H1 (cell line): ENCODE data around the gene ZACN. TPM values are rescaled to one million over a fixed set of nuclear protein-coding genes. Genes with fewer than 3 reads are reported as not detected.

ENCODE experiments used
- CTCF ChIA-PET: fragments of 300-600 bp; sonication (Branson Sonifier 250); formaldehyde crosslinking; loops from one replicate; lab custom pipeline; 2021; ENCODE audit not compliant: partially characterized antibody; lab: Charles Lee
- POLR2A ChIA-PET: fragments of 300-600 bp; sonication (Branson Sonifier 250); formaldehyde crosslinking; loops from one replicate; lab custom pipeline; 2021; ENCODE audit warnings: inconsistent platforms; ENCODE audit not compliant: partially characterized antibody; lab: Charles Lee
- DNase-seq, 2 experiments: peaks; one replicate each; pipeline versions ENCODE4 v3.0.0 to v3.0.0-alpha.2; 2010 to 2022; ENCODE audit warnings: low spot score in 2 of 2, low read depth in 1 of 2, mixed read lengths in 1 of 2
- FAIRE-seq: peaks from 2 replicates; lab custom pipeline; 2011; peaks lifted over from hg19 to GRCh38; lab: Jason Lieb, UNC
- H2AFZ ChIP-seq: 2 replicates; pipeline ENCODE4 v1.8.1; 2012; ENCODE audit warnings: low read length, inconsistent platforms
- H2AK5ac ChIP-seq: 2 replicates; pipeline ENCODE4 v1.6.1; 2013; ENCODE audit warnings: low read depth, low read length
- H2BK120ac ChIP-seq: replicated peaks from 2 replicates; pipeline ENCODE3; 2013; ENCODE audit warnings: low read depth, low read length, inconsistent platforms
- H2BK12ac ChIP-seq: 2 replicates; pipeline ENCODE4 v1.6.1; 2013; ENCODE audit warnings: low read depth, low read length
- H2BK15ac ChIP-seq: 2 replicates; pipeline ENCODE4 v1.6.1; 2013; ENCODE audit warnings: low read length
- H2BK20ac ChIP-seq: 2 replicates; pipeline ENCODE4 v1.6.1; 2013; ENCODE audit warnings: low read length
- H2BK5ac ChIP-seq: 2 replicates; pipeline ENCODE4 v1.6.1; 2013; ENCODE audit warnings: low read depth, low read length
- H3K14ac ChIP-seq: 2 replicates; pipeline ENCODE4 v1.6.1; 2013; ENCODE audit warnings: inconsistent platforms; ENCODE audit not compliant: insufficient read length
- H3K18ac ChIP-seq: 2 replicates; pipeline ENCODE4 v1.6.1; 2013; ENCODE audit warnings: low read length; ENCODE audit errors: extremely low read depth
- H3K23ac ChIP-seq: 2 replicates; pipeline ENCODE4 v1.6.1; 2013; ENCODE audit warnings: inconsistent platforms; ENCODE audit not compliant: insufficient read length
- H3K23me2 ChIP-seq: 2 replicates; pipeline ENCODE4 v1.6.1; 2013; ENCODE audit warnings: low read depth, low read length
- H3K27ac ChIP-seq: 2 replicates; pipeline ENCODE4 v1.6.1; 2011; ENCODE audit warnings: low read depth, low read length, inconsistent platforms
- H3K27me3 ChIP-seq, 4 experiments: replicated peaks in 1 of 4; 1 replicate in 1 of 4; 2 replicates in 3 of 4; pipeline versions ENCODE4 v1.6.1 to v1.8.1; 2011 to 2013; ENCODE audit warnings: low read length in 3 of 4, mild to moderate bottlenecking in 3 of 4, inconsistent platforms in 2 of 4, mixed read lengths in 2 of 4, moderate library complexity in 1 of 4; ENCODE audit not compliant: control insufficient read depth in 3 of 4, insufficient read depth in 3 of 4; ENCODE audit errors: extremely low read depth in 1 of 4
- H3K36me3 ChIP-seq, 4 experiments: 2 replicates each; pipeline versions ENCODE4 v1.6.1 to v1.8.1; 2011 to 2013; ENCODE audit warnings: mild to moderate bottlenecking in 4 of 4, low read length in 3 of 4, moderate library complexity in 2 of 4, control low read depth in 1 of 4, inconsistent platforms in 1 of 4; ENCODE audit not compliant: insufficient read depth in 4 of 4, control insufficient read depth in 2 of 4
- H3K4ac ChIP-seq: replicated peaks from 2 replicates; pipeline ENCODE3; 2013; ENCODE audit warnings: low read length, low read depth, mixed read lengths, inconsistent platforms; ENCODE audit not compliant: insufficient read length
- H3K4me1 ChIP-seq, 4 experiments: replicated peaks in 1 of 4; 1 replicate in 1 of 4; 2 replicates in 3 of 4; pipeline versions ENCODE4 v1.6.1 to v1.8.1; 2011 to 2013; ENCODE audit warnings: low read length in 3 of 4, inconsistent platforms in 2 of 4, mixed read lengths in 1 of 4; ENCODE audit not compliant: insufficient read depth in 4 of 4, control insufficient read depth in 3 of 4
- H3K4me2 ChIP-seq, 2 experiments: 2 replicates each; pipeline versions ENCODE4 v1.6.1 to v1.8.1; 2011 to 2013; ENCODE audit warnings: low read depth in 2 of 2, low read length in 2 of 2, control low read depth in 1 of 2, inconsistent platforms in 1 of 2, mild to moderate bottlenecking in 1 of 2; ENCODE audit not compliant: insufficient read depth in 1 of 2
- H3K4me3 ChIP-seq, 4 experiments: fragments of 200-600, 300-600 bp in 1 of 4; sonication (generic), shearing (Covaris generic), sonication (Bioruptor Twin) in 1 of 4; 2 replicates each; pipeline versions ENCODE4 v1.5.1 to v1.8.1; 2011 to 2016; ENCODE audit warnings: low read length in 4 of 4, low read depth in 3 of 4, control low read depth in 2 of 4, inconsistent platforms in 2 of 4, mild to moderate bottlenecking in 2 of 4, mixed read lengths in 1 of 4, moderate library complexity in 1 of 4; ENCODE audit not compliant: insufficient read depth in 2 of 4; ENCODE audit errors: extremely low read depth in 1 of 4
- H3K56ac ChIP-seq: replicated peaks from 2 replicates; pipeline ENCODE3; 2013; ENCODE audit warnings: low read depth, mild to moderate bottlenecking, mixed read lengths, low read length, inconsistent platforms; ENCODE audit not compliant: insufficient read length
- H3K79me1 ChIP-seq: 2 replicates; pipeline ENCODE4 v1.6.1; 2013; ENCODE audit warnings: low read depth, low read length, control low read depth
- H3K79me2 ChIP-seq, 2 experiments: 2 replicates each; pipeline versions ENCODE4 v1.6.1 to v1.8.1; 2012 to 2013; ENCODE audit warnings: low read length in 2 of 2, mild to moderate bottlenecking in 2 of 2, inconsistent platforms in 1 of 2; ENCODE audit not compliant: insufficient read depth in 2 of 2, control insufficient read depth in 1 of 2
- H3K9ac ChIP-seq, 4 experiments: replicated peaks in 1 of 4; 1 replicate in 1 of 4; 2 replicates in 3 of 4; pipeline versions ENCODE4 v1.6.1 to v1.8.1; 2011 to 2013; ENCODE audit warnings: low read depth in 3 of 4, low read length in 3 of 4, control low read depth in 2 of 4, mild to moderate bottlenecking in 2 of 4, moderate library complexity in 2 of 4, inconsistent platforms in 1 of 4; ENCODE audit errors: extremely low read depth in 1 of 4
- H3K9me3 ChIP-seq, 2 experiments: 2 replicates each; pipeline versions ENCODE4 v1.6.1 to v1.8.1; 2012 to 2013; ENCODE audit warnings: mild to moderate bottlenecking in 2 of 2, moderate library complexity in 2 of 2, control low read depth in 1 of 2, inconsistent platforms in 1 of 2, low read depth in 1 of 2, low read length in 1 of 2, mixed read lengths in 1 of 2; ENCODE audit not compliant: insufficient read depth in 2 of 2
- H4K20me1 ChIP-seq, 2 experiments: replicated peaks in 1 of 2; 2 replicates each; pipeline versions ENCODE3 to v1.8.1; 2011 to 2013; ENCODE audit warnings: inconsistent platforms in 2 of 2, low read length in 2 of 2, mild to moderate bottlenecking in 1 of 2; ENCODE audit not compliant: insufficient read depth in 2 of 2, control insufficient read depth in 1 of 2
- H4K5ac ChIP-seq: 2 replicates; pipeline ENCODE4 v1.6.1; 2013; ENCODE audit warnings: low read length, low read depth, mixed read lengths, inconsistent platforms; ENCODE audit not compliant: insufficient read length
- H4K8ac ChIP-seq: 2 replicates; pipeline ENCODE4 v1.8.0; 2013; ENCODE audit warnings: mild to moderate bottlenecking, moderate library complexity, low read length, inconsistent platforms; ENCODE audit not compliant: insufficient read depth; ENCODE audit errors: extremely low read depth
- H4K91ac ChIP-seq: replicated peaks from 2 replicates; pipeline ENCODE3; 2013; ENCODE audit warnings: low read length, mixed read lengths, inconsistent platforms; ENCODE audit not compliant: insufficient read length
- GTF2F1 ChIP-seq: IDR thresholded peaks from 2 replicates; pipeline ENCODE4 v1.6.1; 2012; ENCODE audit warnings: low read depth, low read length, improper control_type of control experiment, borderline replicate concordance
- MAFK ChIP-seq: IDR thresholded peaks from 2 replicates; pipeline ENCODE4 v1.6.1; 2012; ENCODE audit warnings: low read depth, mild to moderate bottlenecking, improper control_type of control experiment, low read length
- RAD21 ChIP-seq, 2 experiments: IDR thresholded peaks in 1 of 2; conservative IDR thresholded peaks in 1 of 2; 2 replicates each; pipeline ENCODE4 v1.6.1; 2011; ENCODE audit warnings: low read depth in 2 of 2, low read length in 2 of 2, improper control_type of control experiment in 1 of 2, inconsistent platforms in 1 of 2, mild to moderate bottlenecking in 1 of 2, moderate library complexity in 1 of 2
- YY1 ChIP-seq: IDR thresholded peaks from 2 replicates; pipeline ENCODE4 v1.6.1; 2011; ENCODE audit warnings: low read depth, mild to moderate bottlenecking, low read length
- WGBS, 2 experiments: shearing (Covaris generic) in 1 of 2; methylation state at CpG; one replicate each; pipeline versions ENCODE4 v1.1.6 to v1.1.7; 2013 to 2015; ENCODE audit warnings: low lambda C conversion rate in 2 of 2, mixed read lengths in 2 of 2, inconsistent platforms in 1 of 2, low coverage in 1 of 2, missing lambda C conversion rate in 1 of 2; ENCODE audit not compliant: insufficient replicate concordance in 2 of 2, insufficient coverage in 1 of 2, insufficient read length in 1 of 2; ENCODE audit errors: extremely low coverage in 1 of 2, missing lambda C conversion rate in 1 of 2; 5-methylcytosine and 5-hydroxymethylcytosine counted together
- polyA plus RNA-seq, 7 experiments: library from polyadenylated mRNA; depleted of rRNA in 3 of 7; stranded (reverse) in 5 of 7; unstranded in 2 of 7; fragments of >200 nt in 5 of 7; fragments of 200-250 nt in 2 of 7; gene quantifications; 1 replicate in 5 of 7; 2 replicates in 1 of 7; 4 replicates in 1 of 7; pipeline versions ENCODE4 v1.2.1 to v1.2.3, GENCODE V29; 2011 to 2013; ENCODE audit warnings: missing spikeins in 2 of 7, mixed read lengths in 2 of 7
- total RNA-seq: library from RNA; stranded (reverse); fragmentation: NEBNext Ultra II Directional; extraction: Animal tissue kit (Norgen Biotek cat#: 25700); gene quantifications from 2 replicates; pipeline ENCODE4 v1.2.1, GENCODE V29; 2021
- TF ChIP-seq, protein P1 (sequence below), 3 experiments: IDR thresholded peaks; 1 replicate in 2 of 3; 2 replicates in 1 of 3; pipeline versions ENCODE4 v1.5.1 to v1.6.1; 2011; ENCODE audit warnings: low read length in 3 of 3, mild to moderate bottlenecking in 3 of 3, inconsistent platforms in 2 of 3, low read depth in 1 of 3, moderate library complexity in 1 of 3; ENCODE audit not compliant: insufficient read depth in 1 of 3; ENCODE audit errors: control extremely low read depth in 1 of 3
- TF ChIP-seq, protein P2 (sequence below): IDR thresholded peaks from 2 replicates; pipeline ENCODE4 v1.6.1; 2012; ENCODE audit warnings: inconsistent platforms

The ZACN gene
- total and polyA plus RNA-seq, 2 of the 8 experiments (the other 6 are each of a cell fraction or from before 2014, with no cell fraction given), result 0.26 TPM; not detected in 1

DNA sequence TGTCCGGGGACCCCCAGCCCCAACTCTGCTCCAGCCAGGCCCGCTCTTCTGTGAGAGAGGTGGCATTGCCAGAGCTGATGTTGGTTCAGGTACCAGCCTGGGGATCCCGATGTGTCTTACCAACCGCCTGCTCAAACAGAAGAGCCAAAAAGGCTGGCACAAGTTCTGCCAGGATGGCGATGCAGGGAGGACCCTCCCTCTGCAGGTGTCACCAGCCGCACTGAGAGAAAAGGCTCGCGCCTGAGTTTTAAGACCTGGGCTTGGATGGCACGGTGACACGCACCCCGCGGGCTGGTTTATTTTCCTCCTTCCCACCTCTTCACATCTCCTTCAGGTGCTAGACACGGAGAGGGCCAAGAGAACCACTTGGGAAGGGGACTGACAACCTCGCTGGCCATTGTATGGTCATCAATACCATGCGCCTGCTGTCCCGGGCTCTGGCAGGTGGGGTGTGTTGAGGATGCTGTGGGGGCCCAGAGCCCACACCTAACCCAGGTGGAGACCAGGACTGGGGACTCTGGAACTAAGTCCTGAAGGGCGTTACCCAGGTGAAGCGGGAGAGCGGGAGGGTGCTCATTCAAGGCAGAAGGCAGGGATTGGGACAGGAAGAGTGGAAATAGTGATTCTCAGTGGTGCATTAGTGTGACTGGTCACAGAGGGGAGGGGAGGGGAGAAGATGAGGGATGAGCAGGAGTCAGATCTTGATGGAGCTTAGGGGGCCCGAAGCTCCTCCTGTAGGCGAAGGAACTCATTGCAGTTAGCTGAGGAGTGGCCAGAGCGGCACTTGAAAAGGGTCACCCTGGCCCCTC is 45.8 kb downstream of the ZACN start:
- H3K36me3 ChIP-seq, result no peaks in the 10 kb centered on the region
- no peak overlapping the region for H2AFZ ChIP-seq
- H3K14ac ChIP-seq, result no peak overlapping the region
- TF ChIP-seq GTF2F1, result no peak
- peak; percentile 38 to 51 for TF ChIP-seq RAD21 (IDR thresholded peaks at IDR 0.05 in 1 of 2, conservative IDR thresholded peaks at IDR 0.05 in 1 of 2; ENCODE audit: low read depth in 2 of 2, low read length in 2 of 2)
- TF ChIP-seq MAFK, result no peak
- TF ChIP-seq, protein P1, sequence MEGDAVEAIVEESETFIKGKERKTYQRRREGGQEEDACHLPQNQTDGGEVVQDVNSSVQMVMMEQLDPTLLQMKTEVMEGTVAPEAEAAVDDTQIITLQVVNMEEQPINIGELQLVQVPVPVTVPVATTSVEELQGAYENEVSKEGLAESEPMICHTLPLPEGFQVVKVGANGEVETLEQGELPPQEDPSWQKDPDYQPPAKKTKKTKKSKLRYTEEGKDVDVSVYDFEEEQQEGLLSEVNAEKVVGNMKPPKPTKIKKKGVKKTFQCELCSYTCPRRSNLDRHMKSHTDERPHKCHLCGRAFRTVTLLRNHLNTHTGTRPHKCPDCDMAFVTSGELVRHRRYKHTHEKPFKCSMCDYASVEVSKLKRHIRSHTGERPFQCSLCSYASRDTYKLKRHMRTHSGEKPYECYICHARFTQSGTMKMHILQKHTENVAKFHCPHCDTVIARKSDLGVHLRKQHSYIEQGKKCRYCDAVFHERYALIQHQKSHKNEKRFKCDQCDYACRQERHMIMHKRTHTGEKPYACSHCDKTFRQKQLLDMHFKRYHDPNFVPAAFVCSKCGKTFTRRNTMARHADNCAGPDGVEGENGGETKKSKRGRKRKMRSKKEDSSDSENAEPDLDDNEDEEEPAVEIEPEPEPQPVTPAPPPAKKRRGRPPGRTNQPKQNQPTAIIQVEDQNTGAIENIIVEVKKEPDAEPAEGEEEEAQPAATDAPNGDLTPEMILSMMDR (IDR thresholded peaks at IDR 0.05; ENCODE audit: control extremely low read depth in 1 of 3, insufficient read depth in 1 of 3, low read depth in 1 of 3, low read length in 3 of 3), result peak; percentile 59 to 84 (median 78)
- no peak for TF ChIP-seq YY1
- TF ChIP-seq, protein P2, sequence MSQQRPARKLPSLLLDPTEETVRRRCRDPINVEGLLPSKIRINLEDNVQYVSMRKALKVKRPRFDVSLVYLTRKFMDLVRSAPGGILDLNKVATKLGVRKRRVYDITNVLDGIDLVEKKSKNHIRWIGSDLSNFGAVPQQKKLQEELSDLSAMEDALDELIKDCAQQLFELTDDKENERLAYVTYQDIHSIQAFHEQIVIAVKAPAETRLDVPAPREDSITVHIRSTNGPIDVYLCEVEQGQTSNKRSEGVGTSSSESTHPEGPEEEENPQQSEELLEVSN, result no peak; the same call in 1 of the 2 replicates
- 84% methylated on average over 22 of the region's 22 CpGs; no CpG with 5 or more reads in 1 of the 2 experiments for WGBS, 2 experiments
- H3K27ac ChIP-seq, result no peak overlapping the region
- H2BK20ac ChIP-seq, result 0 out of 2 replicates have a peak overlapping the region, but pooled peaks have one; percentile 72
- H3K9me3 ChIP-seq, result no peaks in the 10 kb centered on the region
- no peak overlapping the region for H3K9ac ChIP-seq
- DNase-seq (peak in 1 of 2 experiments; percentile 75), FAIRE-seq (peak; percentile 32)
- H4K8ac ChIP-seq, result no peak overlapping the region
- peaks cover 2% of the 10 kb centered on the region; the same call in 1 of the 2 replicates for H3K23me2 ChIP-seq
- H3K27me3 ChIP-seq, result peaks cover 0 to 13% (median 7%) of the 10 kb centered on the region in 4 experiments; a peak in 4 of 7 replicates
- H3K56ac ChIP-seq, result no peak overlapping the region
- POLR2A ChIA-PET, result interaction anchor here (0.5 to 5.4 kb wide), 6 partner anchors 10 to 145 kb away, joined by 3 to 70 read pairs (median 6); no protein-coding TSS in a partner anchor
- no peak overlapping the region for H3K4ac ChIP-seq
- H3K4me3 ChIP-seq, result no peak overlapping the region
- H2BK120ac ChIP-seq, result no peak overlapping the region
- peak overlapping the region; percentile 29; the same call in 1 of the 2 replicates for H2BK15ac ChIP-seq
- H2AK5ac ChIP-seq, result peak overlapping the region; percentile 72; the same call in 1 of the 2 replicates
- no peaks in the 10 kb centered on the region for H4K20me1 ChIP-seq
- peaks cover 7 to 26% (median 15%) of the 10 kb centered on the region in 4 experiments for H3K4me1 ChIP-seq
- peak overlapping the region; percentile 68; the same call in 1 of the 2 replicates for H2BK12ac ChIP-seq
- no peak overlapping the region for H4K5ac ChIP-seq
- H2BK5ac ChIP-seq, result no peak overlapping the region
- H4K91ac ChIP-seq, result peak overlapping the region; percentile 36
- H3K23ac ChIP-seq, result no peak overlapping the region
- no peak overlapping the region for H3K4me2 ChIP-seq
- H3K79me2 ChIP-seq, result no peaks in the 10 kb centered on the region
- CTCF ChIA-PET, result interaction anchor here (0.6 to 41.5 kb wide), 31 partner anchors 9 to 272 kb away, joined by 3 to 778 read pairs (median 5); partner anchors contain the start of genes FOXJ1, UBALD2 and ZACN
- H3K18ac ChIP-seq, result peak overlapping the region; percentile 36
- H3K79me1 ChIP-seq, result no peaks in the 10 kb centered on the region
